ENCODE results near the gene TP63.

TP63 gene

GRCh38 chr3:189786479-189787064 lies 155.4 kb downstream of the TP63 start:
- DNase-seq: no peak

GRCh38 chr3:189787191-189787590 lies 156.0 kb downstream of the TP63 start:
- no peak for DNase-seq

DNA sequence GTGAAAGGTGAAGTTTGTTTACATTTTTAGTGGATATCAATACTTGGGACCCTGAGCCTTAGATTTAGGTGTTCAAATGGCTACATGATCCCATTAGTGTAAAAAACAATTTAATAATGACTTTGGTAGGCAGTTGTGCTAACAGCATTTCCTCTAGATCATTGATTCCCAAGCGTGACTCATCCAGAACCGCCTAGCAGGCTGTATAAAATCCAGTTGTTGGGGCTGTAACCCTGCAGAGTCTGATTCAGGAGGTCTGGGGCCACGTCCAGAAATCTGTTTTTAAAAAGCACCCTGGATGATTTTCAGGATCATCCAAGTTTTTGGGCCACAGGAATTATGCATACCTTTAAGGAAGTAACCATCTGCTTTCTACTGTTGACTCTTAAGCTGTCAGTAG lies 156.4 kb downstream of the TP63 start:
- DNase-seq: no peak

DNA sequence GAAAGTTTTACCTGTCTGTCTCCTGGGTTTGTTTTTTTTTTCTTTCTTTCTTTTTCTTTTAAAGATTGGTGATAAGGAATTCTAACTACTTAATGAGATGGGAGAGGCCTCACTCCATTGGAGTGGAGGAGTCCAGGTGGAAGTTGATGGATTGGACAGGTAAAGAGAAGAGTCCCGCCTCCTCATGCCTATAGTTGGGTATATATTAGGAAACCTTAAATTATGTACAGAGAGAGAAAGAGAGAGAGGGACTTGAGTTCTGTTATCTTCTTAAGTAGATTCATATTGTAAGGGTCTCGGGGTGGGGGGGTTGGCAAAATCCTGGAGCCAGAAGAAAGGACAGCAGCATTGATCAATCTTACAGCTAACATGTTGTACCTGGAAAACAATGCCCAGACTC lies 158.2 kb downstream of the TP63 start:
- DNase-seq: no peak

- no peak for DNase-seq
These were observed 159.5 kb downstream of the TP63 start for GRCh38 chr3:189790658-189791057.

GRCh38 chr3:189792046-189792929 lies 161.1 kb downstream of the TP63 start:
- DNase-seq: no peak

- DNase-seq: no peak
These were observed 163.3 kb downstream of the TP63 start for GRCh38 chr3:189794518-189794917.

DNA sequence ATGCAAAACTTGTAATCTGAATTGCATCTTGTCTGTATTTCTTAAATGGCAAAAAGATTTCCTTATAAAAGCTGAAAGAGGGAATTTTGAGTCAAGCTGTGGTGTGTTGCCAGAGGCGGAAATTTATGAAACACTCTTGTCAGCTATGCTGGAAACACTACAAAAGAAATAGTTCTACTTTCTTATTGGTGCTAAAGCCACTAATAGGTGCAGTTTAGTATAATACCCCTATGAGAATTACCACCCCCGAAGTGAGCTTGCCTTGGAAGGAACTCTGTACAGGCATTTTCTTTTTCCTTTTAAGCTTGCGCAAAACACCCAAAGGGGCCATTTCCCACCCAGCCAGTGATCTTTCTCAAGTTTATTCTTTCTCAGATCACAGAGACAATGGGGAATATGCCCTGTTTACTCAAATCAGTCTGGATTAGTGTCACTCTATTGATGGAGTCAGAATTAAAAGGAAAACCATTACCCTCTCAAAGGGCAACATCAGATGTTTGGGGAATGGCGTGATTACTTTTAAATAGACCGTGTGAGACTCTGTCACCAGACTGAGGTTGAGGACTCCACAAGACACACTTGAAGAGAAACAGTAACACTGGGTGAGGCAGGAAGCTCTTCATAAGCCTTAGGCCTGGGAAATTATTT lies 166.0 kb downstream of the TP63 start:
- DNase-seq: no peak

DNA sequence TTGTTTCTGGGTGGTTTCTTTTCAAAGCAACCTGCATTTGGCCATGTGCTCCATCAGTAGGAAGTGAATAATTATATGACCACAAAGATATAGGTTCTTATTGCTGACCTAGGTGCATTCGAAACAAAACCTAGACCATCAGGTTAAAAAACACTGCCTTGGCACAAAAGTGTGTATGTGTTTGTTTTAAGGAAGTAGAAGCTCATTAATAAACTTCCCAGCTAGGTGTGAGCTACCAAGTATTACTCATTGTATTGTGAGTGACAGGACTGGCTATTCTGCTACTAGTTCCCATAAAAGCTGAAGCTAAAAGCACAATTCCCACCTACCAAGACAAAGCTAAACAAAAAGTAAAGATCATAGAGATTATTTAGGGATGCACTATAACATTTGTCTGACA lies 168.2 kb downstream of the TP63 start:
- no peak for DNase-seq

- no peak for DNase-seq
These were observed 169.2 kb downstream of the TP63 start for GRCh38 chr3:189800436-189800835.

DNA sequence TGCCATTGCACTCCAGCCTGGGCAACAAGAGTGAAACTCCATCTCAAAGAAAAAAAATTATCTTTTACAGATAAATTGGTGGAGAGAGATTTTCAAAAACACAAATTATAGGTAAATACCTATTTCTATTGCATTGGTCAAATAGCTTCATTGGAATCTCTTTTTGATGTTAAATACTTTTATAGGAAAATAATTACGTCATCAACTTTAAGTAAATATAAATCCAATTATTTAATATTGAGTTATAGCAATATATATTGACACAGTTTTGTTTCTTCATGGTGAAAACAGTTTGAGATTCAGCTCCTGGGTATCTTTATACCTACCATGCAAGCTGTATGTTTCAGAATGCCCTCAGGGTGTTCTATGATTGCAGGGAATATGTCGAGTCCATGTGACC lies 172.1 kb downstream of the TP63 start:
- DNase-seq: no peak

DNA sequence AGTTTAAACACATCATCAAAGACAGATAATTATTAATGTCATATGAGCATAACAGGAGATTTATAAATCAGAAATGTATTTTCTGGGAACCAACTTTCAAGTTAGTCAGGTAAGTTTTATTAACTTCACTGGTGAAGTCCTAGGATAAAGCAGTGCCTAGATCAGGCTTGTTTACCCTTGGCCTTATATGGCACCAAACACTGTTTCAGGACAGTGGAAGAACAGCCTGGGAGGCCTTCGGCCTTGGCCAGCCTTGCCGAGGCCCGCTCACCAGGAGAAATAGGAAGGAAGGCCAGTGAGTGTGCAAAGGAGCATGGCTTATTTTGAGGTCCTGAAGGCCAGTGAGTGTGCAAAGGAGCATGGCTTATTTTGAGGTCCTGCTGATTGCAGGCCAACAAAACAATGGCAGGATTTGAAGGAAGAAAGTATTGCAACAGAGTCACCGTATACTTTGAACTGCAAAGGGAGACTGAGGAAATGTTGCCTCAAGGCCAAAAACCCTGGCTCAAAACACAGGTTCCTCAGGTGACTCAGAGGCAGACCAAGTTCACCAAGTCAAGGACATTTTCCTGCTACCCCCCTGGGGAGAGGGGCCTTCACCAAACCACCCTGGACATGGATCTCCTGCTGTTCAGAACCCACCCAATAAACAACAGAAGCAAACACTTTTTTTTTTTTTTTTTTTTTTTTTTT lies 174.3 kb downstream of the TP63 start:
- DNase-seq: no peak

DNA sequence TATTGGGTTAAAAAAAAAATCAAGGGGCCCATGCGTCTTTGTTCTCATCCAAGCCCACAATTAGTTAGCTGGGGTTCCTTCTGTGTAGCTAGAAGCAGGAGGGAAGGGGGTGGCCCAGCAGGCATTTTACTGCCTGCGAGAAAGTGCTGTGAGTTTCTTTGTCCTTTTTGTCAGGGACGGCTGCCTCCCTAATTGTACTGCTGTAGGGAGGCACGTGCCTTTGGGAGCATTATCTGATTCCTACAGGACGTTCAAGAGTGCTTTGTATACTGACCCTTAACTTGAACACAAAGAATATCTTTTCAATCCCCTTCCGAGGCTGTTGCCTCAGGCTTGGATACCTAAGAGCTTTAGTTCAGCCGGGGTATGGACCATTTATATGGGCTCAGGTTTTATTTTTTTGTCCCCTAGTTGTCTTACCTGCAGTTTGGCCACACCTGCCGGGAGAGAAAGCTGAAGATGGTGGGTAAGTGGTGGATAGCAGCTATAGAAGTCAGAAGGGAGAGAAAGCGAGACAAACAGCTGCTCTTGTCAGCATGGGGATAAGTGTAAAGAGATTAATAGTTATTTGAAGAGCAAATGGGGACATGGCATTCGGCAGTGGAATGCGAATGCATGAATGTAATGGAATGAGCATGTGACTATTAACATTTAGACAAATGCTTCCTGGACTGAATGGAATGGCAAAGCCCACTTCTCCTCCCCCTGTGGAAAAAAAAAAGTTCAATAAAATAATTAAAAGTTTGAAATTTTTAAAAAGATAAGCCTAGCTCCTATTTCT lies 175.2 kb downstream of the TP63 start:
- no peak for DNase-seq

- no peak for DNase-seq
These were observed 177.2 kb downstream of the TP63 start for GRCh38 chr3:189808246-189809007.

- DNase-seq: no peak
These were observed 178.4 kb downstream of the TP63 start for GRCh38 chr3:189809583-189809982.

DNA sequence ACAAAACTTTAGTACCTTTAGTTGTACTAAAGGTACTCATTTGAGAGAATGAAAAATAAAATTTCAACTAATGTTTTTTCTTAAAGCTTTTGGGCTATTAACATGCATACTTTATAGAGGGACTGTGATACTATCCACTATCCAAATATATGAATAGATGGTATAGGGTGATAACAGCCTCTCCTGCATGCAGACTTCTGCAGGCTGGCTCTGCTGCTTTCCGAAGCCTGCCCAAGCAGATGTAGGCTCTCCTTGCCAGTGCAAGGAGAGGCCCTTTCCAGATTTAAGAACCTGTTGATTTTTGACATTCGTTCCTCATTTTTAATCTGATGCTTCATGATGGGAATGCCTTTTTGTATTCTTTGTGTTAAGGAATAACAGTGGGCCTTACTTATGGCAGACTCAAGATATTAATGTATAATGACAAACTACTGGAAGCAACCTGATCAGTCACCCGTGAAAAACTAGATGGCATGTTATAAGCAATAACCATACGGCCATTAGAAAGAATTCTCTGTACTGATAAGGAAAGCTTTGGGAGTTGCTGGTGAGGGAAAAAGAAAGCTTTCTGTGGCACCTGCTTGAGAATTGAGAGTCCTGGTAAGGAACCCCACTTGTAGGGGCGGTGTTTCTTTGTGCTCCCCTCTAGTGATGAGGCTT lies 181.7 kb downstream of the TP63 start:
- no peak for DNase-seq

DNA sequence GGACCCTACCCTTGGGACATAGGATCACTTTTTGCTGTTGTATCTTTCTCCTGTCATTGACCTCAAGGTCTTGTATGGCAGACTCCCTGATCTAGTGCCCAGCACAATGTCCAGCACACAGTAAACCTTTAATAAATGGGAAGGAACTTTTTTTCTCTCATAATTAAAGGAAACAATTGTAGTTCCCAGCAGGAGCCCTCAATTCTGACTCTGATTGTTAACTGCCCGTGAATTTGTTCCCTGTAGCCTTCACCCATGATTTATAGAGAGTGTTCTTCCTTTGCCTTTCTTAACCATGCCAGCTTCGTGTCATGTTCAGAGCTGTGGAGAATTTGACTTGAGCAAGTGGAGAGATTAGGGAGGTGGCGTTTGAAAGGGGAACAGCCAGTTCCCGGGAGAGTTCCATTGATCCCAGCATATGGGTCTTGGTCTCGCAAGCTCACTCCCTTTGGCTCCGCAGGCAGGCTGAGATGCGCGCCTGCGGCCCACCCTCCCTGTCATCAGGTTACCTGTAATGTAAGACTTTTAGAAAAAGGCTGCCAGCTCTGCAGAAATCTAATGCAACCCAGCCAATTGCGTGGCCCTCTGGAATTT lies 182.6 kb downstream of the TP63 start:
- no peak for DNase-seq

- no peak for DNase-seq
These were observed 189.2 kb downstream of the TP63 start for GRCh38 chr3:189820365-189820720.

- no peak for DNase-seq
These were observed 190.1 kb downstream of the TP63 start for GRCh38 chr3:189821262-189821661.

GRCh38 chr3:189822726-189823125 lies 191.5 kb downstream of the TP63 start:
- no peak for DNase-seq
